Keratinocyte (primary cell): ENCODE measurements around the gene BCL7A. TPM values are rescaled to one million over a fixed set of nuclear protein-coding genes. Genes with fewer than 3 reads are reported as not detected.

ENCODE experiments used
- DNase-seq: peaks from one replicate; pipeline ENCODE4 v3.0.0-alpha.2; 2011; ENCODE audit warnings: low read depth, missing footprints, low spot score
- FAIRE-seq: peaks from 2 replicates; lab custom pipeline; 2011; peaks lifted over from hg19 to GRCh38; lab: Jason Lieb, UNC
- H2AFZ ChIP-seq: 2 replicates; pipeline ENCODE4 v1.6.0; 2012; ENCODE audit warnings: low read length, control low read depth, inconsistent platforms; ENCODE audit not compliant: control insufficient read depth
- H3K27ac ChIP-seq: 2 replicates; pipeline ENCODE4 v1.5.1; 2011; ENCODE audit warnings: low read length; ENCODE audit not compliant: control insufficient read depth, insufficient read depth
- H3K27me3 ChIP-seq: 3 replicates; pipeline ENCODE4 v1.6.0; 2011; ENCODE audit warnings: low read length; ENCODE audit not compliant: control insufficient read depth, insufficient read depth; ENCODE audit errors: extremely low read depth
- H3K36me3 ChIP-seq, 2 experiments: 2 replicates in 1 of 2; 3 replicates in 1 of 2; pipeline ENCODE4 v1.5.1; 2011; ENCODE audit warnings: low read length in 2 of 2, mild to moderate bottlenecking in 1 of 2; ENCODE audit not compliant: control insufficient read depth in 2 of 2, insufficient read depth in 2 of 2; ENCODE audit errors: extremely low read depth in 1 of 2
- H3K4me1 ChIP-seq: 3 replicates; pipeline ENCODE4 v1.5.1; 2011; ENCODE audit warnings: low read length; ENCODE audit not compliant: control insufficient read depth, insufficient read depth; ENCODE audit errors: extremely low read depth
- H3K4me2 ChIP-seq: 3 replicates; pipeline ENCODE4 v1.6.0; 2011; ENCODE audit warnings: low read depth, low read length; ENCODE audit not compliant: control insufficient read depth, insufficient read depth; ENCODE audit errors: extremely low read depth
- H3K4me3 ChIP-seq, 3 experiments: fragments of 200-600 bp in 1 of 3; sonication (generic) in 1 of 3; 2 replicates in 2 of 3; 3 replicates in 1 of 3; pipeline ENCODE4 v1.5.1; 2011 to 2016; ENCODE audit warnings: low read length in 3 of 3, mild to moderate bottlenecking in 3 of 3, control low read depth in 2 of 3, inconsistent platforms in 1 of 3, low read depth in 1 of 3, mixed read lengths in 1 of 3, mixed run types in 1 of 3, moderate library complexity in 1 of 3; ENCODE audit not compliant: control insufficient read depth in 2 of 3, insufficient read depth in 2 of 3; ENCODE audit errors: extremely low read depth in 1 of 3
- H3K79me2 ChIP-seq: 2 replicates; pipeline ENCODE4 v1.6.0; 2012; ENCODE audit warnings: low read length; ENCODE audit not compliant: control insufficient read depth, insufficient read depth
- H3K9ac ChIP-seq: 3 replicates; pipeline ENCODE4 v1.6.0; 2011; ENCODE audit warnings: low read length; ENCODE audit not compliant: control insufficient read depth, insufficient read depth; ENCODE audit errors: extremely low read depth
- H3K9me1 ChIP-seq: 3 replicates; pipeline ENCODE4 v1.6.0; 2011; ENCODE audit warnings: low read length; ENCODE audit not compliant: control insufficient read depth, insufficient read depth; ENCODE audit errors: extremely low read depth
- H3K9me3 ChIP-seq: 2 replicates; pipeline ENCODE4 v1.5.1; 2012; ENCODE audit warnings: low read depth, low read length; ENCODE audit not compliant: control insufficient read depth
- H4K20me1 ChIP-seq: 3 replicates; pipeline ENCODE4 v1.6.0; 2011; ENCODE audit warnings: low read length; ENCODE audit not compliant: control insufficient read depth, insufficient read depth; ENCODE audit errors: extremely low read depth
- CTCF ChIP-seq, 3 experiments: IDR thresholded peaks in 1 of 3; conservative IDR thresholded peaks in 1 of 3; optimal IDR thresholded peaks in 1 of 3; 2 replicates in 2 of 3; 3 replicates in 1 of 3; pipeline versions ENCODE3 to v1.5.1; 2011; ENCODE audit warnings: low read length in 3 of 3, mild to moderate bottlenecking in 3 of 3, moderate library complexity in 2 of 3, control low read depth in 1 of 3, inconsistent platforms in 1 of 3; ENCODE audit not compliant: insufficient read depth in 2 of 3; ENCODE audit errors: extremely low read depth in 1 of 3
- EZH2 ChIP-seq: IDR thresholded peaks from one replicate; pipeline ENCODE4 v1.6.1; 2012; ENCODE audit warnings: inconsistent platforms, mild to moderate bottlenecking, low read length, moderate library complexity
- dilution Hi-C: fragments of 300-500 bp; cut with MboI; formaldehyde crosslinking; loops from one replicate; pipeline ENCODE4 v1.7.0; 2020; ENCODE audit warnings: low sequenced_read_pairs; ENCODE audit not compliant: extremely low pct_ligation_motif_present
- polyA plus RNA-seq, 5 experiments: library from polyadenylated mRNA; depleted of rRNA in 3 of 5; stranded (reverse) in 3 of 5; stranded (forward) in 1 of 5; unstranded in 1 of 5; fragments of >200 nt; gene quantifications; 1 replicate in 1 of 5; 2 replicates in 3 of 5; 3 replicates in 1 of 5; pipeline versions ENCODE4 v1.2.1 to v1.2.3, GENCODE V29; 2011 to 2012; ENCODE audit warnings: missing spikeins in 2 of 5, low read depth in 1 of 5, low replicate concordance in 1 of 5

The BCL7A gene
- polyA plus RNA-seq, 1 donor (not counting 4 experiments of a cell fraction or from before 2014, with no cell fraction given), result 12.8 TPM

DNA sequence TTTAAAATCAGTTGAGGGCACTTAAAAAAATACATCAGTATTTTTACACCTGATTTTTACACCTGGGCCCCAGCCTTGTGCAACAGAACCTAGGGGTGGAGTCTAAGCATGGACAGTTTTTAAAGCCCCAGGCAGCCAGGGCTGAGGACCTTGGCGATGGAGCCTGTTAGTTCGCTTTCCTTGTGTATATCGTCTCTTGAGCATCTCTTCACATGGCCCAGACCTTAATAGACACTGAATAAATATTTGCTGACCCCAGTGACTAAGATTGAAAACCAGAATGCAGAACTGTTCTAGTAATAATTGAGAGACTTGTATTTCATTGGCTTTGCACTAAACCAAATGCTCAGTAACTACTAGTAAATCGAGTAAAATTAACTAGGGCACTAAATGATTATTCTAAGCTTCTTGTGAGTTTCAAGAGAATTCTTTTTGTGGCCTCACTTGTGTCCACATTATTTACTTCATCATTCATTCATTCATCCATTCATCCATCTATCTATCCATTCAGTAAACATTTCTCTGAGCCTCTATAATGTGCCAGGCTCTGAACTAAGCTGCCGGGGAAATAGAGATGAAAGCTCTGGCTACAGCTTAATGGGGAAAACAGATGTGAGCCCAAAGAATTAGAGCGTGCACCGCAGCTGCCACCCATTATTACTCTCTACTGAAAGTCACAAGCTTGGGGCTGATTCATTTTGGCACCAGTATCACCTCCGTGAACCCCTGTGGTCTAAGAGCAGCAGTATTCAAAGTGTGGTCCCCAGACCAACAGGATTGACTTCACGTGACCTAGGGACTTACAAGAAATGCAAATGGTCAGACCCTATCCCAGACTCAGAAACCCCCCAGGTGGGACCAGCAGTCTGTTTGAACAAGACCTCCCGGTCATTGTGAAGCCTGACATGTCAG is 30.7 kb upstream of the BCL7A start:
- DNase-seq, result no peak
- Histone ChIP-seq H3K4me3 (no peak overlapping the region), H3K4me2 (no peak overlapping the region), H3K4me1 (peaks cover 24% of the 10 kb centered on the region), H2AFZ (no peak overlapping the region), H3K36me3 (no peaks in the 10 kb centered on the region), H3K9me3 (no peaks in the 10 kb centered on the region), H3K27ac (peak overlapping the region; percentile 90), H3K27me3 (no peaks in the 10 kb centered on the region), H4K20me1 (no peaks in the 10 kb centered on the region), H3K9ac (peak overlapping the region; percentile 65), H3K79me2 (peaks cover 7% of the 10 kb centered on the region), H3K9me1 (no peaks in the 10 kb centered on the region)
- no peak for TF ChIP-seq EZH2
- no peak for TF ChIP-seq CTCF (optimal IDR thresholded peaks at IDR 0.05 in 1 of 3, IDR thresholded peaks at IDR 0.05 in 1 of 3, conservative IDR thresholded peaks at IDR 0.05 in 1 of 3; ENCODE audit: extremely low read depth in 1 of 3, insufficient read depth in 2 of 3, low read length in 3 of 3)
- dilution Hi-C loops, result no loop called here
- FAIRE-seq, result no peak

DNA sequence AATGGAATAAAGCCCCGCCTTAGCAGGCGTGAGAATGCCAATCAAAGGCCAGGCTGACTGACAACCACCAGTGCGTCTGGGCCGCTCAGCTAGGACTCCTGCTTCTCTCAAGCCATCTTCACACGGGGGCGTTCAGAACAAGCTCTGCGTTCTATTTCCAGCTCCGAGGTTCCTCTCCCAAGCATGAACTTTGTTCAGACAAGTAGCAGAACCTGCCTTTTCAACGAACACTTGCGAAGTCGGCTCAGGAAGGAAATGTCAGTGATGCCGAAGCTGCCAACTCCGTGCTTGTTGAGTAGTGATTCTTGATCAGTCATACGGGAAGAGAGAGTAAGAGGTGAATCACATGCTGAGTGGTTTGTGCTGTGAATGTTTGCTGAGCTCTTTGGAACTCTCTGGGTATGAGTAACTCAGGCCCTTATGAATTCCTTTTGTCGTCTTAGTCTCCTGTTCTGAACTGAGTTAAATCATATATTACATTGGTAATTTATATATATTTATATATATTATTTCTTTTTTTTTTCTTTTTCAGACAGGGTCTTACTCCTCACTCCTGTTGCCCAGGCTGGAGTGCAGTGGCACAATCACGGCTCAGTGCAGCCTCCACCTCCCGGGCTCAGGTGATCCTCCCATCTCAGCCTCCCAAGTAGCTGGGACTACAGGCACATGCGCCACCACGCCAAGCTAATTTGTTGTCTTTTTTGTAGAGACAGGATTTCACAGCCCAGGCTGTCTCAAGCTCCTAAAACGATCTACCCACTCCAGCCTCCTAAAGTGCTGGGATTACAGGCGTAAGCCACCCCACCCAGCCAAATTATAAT is 29.4 kb upstream of the BCL7A start:
- Histone ChIP-seq H3K9ac (peak overlapping the region; percentile 75), H3K27ac (peak overlapping the region; percentile 90), H3K9me1 (no peaks in the 10 kb centered on the region), H3K9me3 (no peaks in the 10 kb centered on the region), H3K36me3 (no peaks in the 10 kb centered on the region), H3K4me3 (peak overlapping the region in 2 of 3 experiments; percentile 16 to 29), H3K4me2 (peak overlapping the region; percentile 57), H2AFZ (no peak overlapping the region), H3K79me2 (peaks cover 11% of the 10 kb centered on the region), H3K4me1 (peaks cover 29% of the 10 kb centered on the region), H3K27me3 (no peaks in the 10 kb centered on the region), H4K20me1 (no peaks in the 10 kb centered on the region)
- DNase-seq, result peak; percentile 96
- peak; percentile 95 for FAIRE-seq
- dilution Hi-C loops, result no loop called here
- TF ChIP-seq EZH2 (no peak), CTCF (optimal IDR thresholded peaks at IDR 0.05 in 1 of 3, IDR thresholded peaks at IDR 0.05 in 1 of 3, conservative IDR thresholded peaks at IDR 0.05 in 1 of 3; ENCODE audit: extremely low read depth in 1 of 3, insufficient read depth in 2 of 3, low read length in 3 of 3) (peak in 1 of 3 experiments; percentile 32)
